GM19455 (cell line): ENCODE data around the gene SLIT3.

Source experiments
- ATAC-seq: cut with Tn5 transposase; IDR thresholded peaks from one replicate; pipeline ENCODE4 v1.9.1; 2021; ENCODE audit not compliant: unreplicated experiment

The SLIT3 gene

DNA sequence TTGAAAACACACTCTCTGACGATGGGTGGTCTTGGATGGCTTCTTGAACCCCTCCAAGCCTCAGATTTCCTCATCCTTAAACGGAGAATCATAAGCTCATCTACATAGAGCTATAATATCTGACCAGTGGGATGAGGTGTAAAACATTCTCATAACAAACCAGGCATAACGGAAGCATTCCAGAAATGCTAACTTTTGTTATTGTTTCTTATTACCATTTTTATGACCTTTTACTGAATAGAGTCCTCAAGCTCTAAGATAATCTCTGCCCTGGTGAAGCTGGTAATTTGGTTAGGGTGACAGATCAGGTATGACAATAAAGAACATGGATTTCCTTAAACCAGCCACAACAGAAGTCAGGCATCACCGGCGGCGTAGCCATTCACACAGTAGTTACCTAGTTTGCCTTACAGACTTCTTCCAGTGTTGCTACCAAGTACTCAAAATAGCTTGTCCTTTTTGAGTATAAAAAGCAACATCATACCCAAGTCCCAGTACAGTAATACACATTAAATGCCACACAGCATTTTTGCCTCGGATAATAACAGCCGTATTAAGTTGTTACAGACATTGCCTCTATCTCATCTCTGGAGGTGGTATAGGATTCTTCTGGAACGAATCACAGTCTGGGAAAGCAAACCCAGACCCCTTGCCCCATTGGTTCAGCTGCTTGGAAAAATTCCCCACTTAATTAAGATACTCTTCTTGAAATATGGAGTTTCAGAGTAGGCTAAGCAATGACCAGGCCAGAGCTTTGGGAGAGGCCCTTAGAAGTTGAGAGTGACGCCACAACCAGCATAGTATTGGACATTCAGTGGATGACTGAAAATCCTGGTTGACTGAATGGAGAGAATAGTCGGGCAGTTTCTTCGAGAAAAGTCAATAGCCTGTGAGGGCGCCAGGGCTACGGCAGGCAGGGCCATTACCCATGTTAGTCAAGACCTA, 252.5 kb downstream of the SLIT3 start:
- ATAC-seq: no peak

DNA sequence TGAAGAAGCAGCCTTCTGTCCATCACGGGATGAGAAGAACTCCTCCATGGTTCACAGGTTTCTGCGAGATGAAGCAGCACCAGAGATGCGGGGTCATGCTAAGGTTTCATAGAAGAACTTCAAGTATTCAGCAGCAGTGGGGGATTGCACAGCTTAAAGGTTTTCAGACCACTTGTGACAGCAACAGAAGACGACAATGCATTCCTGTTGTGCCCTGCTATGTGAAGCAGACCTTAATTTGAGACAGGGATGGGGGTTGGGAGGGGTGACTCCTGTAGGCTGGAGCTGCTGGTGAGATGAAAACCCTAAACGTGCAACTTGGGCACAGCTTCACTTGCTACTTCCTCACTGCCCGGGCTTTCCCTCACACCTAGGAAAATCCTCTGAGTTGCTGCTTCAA, 256.0 kb downstream of the SLIT3 start:
- no peak for ATAC-seq

DNA sequence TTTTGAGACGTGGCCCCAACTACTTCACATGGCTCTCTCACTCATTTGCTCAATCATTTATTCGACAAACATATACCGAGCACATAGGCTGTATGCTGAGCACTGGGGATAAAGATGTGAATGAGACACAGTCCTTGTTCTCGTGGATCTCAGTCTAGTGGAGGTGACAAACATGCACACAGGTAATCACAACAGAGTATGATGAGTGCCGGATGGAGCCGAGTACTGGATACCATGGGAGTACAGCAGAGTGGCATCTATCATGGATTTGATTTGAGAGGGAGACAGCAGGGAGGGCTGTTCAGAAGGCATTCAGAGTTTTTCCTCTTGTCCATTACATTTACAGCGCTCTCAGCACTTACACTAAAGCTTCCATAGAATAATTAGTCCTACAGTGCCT, 259.8 kb downstream of the SLIT3 start:
- no peak for ATAC-seq

GRCh38 chr5:169039592-169039991, 261.3 kb downstream of the SLIT3 start:
- ATAC-seq: no peak

DNA sequence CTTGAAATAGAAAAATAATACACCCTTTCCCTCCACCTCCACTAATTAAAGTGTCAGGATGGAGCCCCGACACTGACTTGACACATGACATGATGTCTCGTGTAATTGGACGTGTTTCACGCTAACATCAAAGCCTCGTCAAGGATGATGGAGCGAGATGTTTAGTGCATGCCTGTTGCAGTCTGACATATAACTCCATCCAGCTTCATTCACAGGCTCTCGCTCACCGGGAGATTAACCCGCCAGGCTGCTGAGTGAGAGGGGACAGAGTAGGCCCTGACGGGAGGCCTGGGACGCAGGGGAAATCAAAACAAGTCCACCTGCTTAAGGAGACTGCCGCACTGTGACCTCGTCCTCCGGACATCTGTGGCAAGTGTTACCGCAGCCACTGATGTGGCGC, 263.5 kb downstream of the SLIT3 start:
- no peak for ATAC-seq

GRCh38 chr5:169036079-169036805, 264.7 kb downstream of the SLIT3 start:
- ATAC-seq: no peak

- no peak for ATAC-seq
These were observed 271.2 kb downstream of the SLIT3 start for GRCh38 chr5:169029661-169030274.

GRCh38 chr5:169029037-169029436, 271.9 kb downstream of the SLIT3 start:
- no peak for ATAC-seq

DNA sequence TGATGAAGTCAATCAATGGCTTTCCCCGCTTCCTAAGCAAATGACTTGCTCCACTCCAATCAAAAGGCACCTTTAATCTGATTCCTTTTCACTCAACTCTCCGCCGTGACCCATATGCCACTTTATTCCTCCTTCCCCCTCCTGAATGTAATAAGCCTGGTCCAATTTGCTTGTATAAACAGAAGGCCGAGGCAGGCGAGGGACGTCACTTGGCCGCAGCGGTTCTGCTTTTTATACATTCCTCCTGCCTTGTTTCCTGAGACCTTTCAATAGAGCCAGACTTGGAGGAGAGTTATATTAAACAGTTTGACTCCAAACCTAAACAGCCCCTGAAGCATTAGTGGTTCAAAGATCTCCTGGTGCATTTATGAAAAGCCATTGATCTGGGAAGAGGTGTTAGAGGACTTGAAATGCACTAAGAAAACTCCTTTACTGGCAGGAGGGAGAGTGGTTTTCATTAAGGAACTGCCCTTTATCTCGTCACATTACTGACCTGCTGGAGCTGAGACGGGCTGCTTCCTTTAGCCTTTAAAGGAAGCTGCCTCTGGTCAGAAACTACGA, 273.4 kb downstream of the SLIT3 start:
- no peak for ATAC-seq

DNA sequence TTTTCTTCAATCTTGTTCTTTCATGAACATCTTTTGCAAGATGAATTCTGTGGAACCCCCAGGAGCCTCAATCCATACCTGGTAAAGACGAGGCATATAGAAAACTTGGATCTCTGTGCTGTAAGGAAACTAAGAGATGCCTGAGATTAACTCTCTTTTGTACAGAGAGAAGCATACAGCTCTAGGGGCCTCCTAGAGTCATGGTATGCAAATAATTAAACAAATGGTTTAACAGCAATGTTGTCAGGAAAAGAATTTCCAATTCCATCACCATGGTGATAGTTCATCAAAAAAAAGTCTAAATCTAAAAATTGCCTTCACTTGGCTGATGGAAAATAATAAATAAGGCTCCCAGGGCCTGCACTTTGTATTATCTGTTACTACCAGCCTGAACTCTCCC, 275.4 kb downstream of the SLIT3 start:
- ATAC-seq: no peak

- no peak for ATAC-seq
These were observed 276.5 kb downstream of the SLIT3 start for GRCh38 chr5:169024421-169024820.

GRCh38 chr5:169022718-169023117, 278.2 kb downstream of the SLIT3 start:
- ATAC-seq: no peak

DNA sequence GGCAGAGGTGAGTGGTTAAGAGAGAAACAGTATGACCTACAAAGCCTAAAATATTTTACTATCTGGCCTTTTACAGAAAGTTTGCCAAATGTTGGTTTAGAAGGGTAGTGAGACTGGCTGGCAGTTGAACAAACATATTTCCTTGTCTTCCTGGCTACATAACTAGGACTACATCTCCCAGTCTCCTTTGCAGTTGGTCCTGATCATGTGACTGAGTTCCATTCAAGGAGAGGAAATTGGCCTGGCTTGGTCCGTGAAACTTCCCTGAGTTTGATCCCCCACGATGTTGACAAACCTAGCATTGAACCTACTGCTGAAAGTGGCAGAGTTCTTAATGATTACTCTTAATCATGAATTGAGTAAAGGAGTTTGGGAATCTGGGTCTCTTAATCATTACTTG, 280.8 kb downstream of the SLIT3 start:
- no peak for ATAC-seq

DNA sequence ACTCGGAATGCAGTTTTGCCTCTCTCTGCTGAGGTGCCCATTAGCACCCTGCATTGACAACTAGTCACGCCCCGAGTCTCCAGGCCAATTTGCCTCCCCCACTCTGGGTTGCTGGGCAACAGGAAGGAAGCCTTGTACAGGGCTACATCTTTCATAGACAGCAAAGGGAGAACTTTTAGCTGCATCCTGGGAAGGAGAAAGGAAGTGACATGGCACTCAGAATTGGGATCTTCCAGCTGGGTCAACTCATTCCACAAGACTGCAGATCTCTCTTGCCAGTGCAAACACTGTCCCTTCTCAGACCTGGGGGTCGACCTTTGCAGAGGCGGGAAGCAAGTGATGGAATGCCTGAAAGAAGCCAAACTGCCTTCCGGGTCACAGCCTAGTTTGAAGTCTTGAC, 282.0 kb downstream of the SLIT3 start:
- ATAC-seq: no peak

DNA sequence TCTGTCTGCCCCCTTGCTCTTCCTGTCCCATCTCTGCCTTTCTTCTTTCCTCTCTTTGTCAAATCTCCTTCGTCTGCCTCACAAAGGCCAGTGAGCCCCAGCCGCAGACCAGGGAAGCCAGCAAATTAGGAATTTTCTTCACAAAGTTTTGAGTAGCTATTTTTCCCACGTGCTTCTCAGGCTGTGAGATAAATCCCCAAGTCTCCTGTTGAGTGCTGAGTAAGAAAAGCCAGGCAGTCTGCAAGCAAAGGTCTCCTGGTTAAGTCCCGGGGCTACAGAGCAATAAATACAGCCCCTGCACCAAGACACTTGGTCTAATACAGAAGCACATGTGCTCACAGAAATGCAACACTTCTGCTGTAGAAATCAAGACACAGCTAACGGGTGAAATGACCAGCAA, 284.9 kb downstream of the SLIT3 start:
- ATAC-seq: no peak

DNA sequence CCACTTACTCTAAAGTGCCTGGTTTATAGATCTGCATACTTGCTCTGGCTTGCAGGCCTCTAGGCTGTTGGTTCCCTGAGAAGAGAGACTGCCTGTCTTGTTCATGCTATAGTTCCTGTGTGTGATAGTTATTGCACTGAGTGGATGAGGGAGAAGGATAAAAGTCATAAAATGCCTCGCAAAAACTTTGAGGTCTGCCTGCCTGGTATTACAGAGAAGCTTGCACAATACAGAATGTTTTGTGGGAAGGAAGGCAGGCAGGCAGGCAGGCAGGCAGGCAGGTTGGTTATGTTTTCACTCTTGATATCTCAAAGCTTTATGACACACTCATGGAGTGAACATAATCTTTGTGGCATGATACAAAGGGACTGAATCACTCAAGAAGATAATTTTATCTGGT, 287.1 kb downstream of the SLIT3 start:
- ATAC-seq: no peak

GRCh38 chr5:169013208-169013728, 287.7 kb downstream of the SLIT3 start:
- ATAC-seq: no peak

- no peak for ATAC-seq
These were observed 288.5 kb downstream of the SLIT3 start for GRCh38 chr5:169012450-169012849.

DNA sequence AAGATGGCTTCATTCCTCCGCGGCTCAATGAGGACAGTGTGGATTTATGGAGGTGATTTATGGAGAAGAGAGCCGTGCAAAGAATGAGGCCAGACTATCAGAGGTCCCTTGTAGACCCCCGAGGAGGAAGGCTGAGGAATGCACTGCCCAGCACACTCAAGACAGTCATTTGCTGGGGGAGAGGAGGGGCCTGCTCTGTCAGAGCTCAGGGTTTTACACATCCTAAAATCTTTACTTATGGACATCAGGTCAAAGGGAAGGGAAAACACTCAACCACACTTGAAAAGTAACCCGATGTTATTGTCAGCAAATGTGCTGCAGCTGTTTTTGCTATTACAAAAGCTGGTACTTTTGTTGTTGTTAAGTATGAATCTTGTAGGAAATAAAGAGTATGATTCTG, 289.5 kb downstream of the SLIT3 start:
- no peak for ATAC-seq

GRCh38 chr5:169011009-169011408, 289.9 kb downstream of the SLIT3 start:
- ATAC-seq: no peak

DNA sequence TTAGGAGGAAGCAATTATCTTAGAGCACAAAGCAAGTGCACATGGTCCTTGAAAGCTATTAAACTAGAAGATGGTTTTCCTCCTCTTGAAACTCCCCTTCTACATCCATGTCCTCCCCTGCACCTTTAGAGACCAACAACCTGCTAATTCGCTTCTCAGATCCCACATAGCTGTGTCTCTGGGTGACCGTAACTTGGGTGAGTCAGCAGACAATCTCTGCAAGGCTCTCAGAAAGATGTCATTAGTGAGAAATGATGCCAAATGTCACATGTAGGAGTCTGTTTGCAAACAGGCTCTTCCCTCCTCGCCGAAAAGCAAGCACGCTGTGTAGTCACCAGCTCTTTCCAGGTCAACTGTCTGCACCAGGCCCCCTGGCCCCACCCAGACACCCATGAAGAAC, 291.8 kb downstream of the SLIT3 start:
- no peak for ATAC-seq
